Measurements from ENCODE around the gene SNX32.

The SNX32 gene

GRCh38 chr11:65900125-65900898, 66.5 kb downstream of the SNX32 start, which contains the start of gene FOSL1 (continued):
- TF ChIP-seq ZNF48 (tag by site-specific recombination; IDR thresholded peaks at IDR 0.05) (no peak), ZNF660 (tag by site-specific recombination; IDR thresholded peaks at IDR 0.05) (peak; percentile 84; the same call in 1 of the 2 replicates), ZFHX2 (tag by site-specific recombination; conservative IDR thresholded peaks at IDR 0.05) (0 out of 2 replicates have a peak, but pooled peaks have one; percentile 51), ZNF398 (tag by site-specific recombination; IDR thresholded peaks at IDR 0.05) (peak; percentile 59; the same call in 1 of the 2 replicates), ZNF514 (tag by site-specific recombination; IDR thresholded peaks at IDR 0.05) (no peak), MEIS1 (CRISPR knock-in tag; IDR thresholded peaks at IDR 0.05; ENCODE audit: borderline replicate concordance) (no peak), KLF8 (tag by site-specific recombination; IDR thresholded peaks at IDR 0.05) (peak; percentile 75; the same call in 1 of the 2 replicates), KLF10 (tag by site-specific recombination; IDR thresholded peaks at IDR 0.05) (peak; percentile 93; the same call in 1 of the 2 replicates), ZNF596 (tag by site-specific recombination; IDR thresholded peaks at IDR 0.05) (0 out of 2 replicates have a peak, but pooled peaks have one; percentile 31), GLIS1 (tag by site-specific recombination; IDR thresholded peaks at IDR 0.05) (peak; percentile 83), ZNF510 (tag by site-specific recombination; IDR thresholded peaks at IDR 0.05; ENCODE audit: insufficient replicate concordance) (no peak), ZBTB21 (tag by site-specific recombination; IDR thresholded peaks at IDR 0.05) (0 out of 2 replicates have a peak, but pooled peaks have one; percentile 29), ZFP3 (tag by site-specific recombination; IDR thresholded peaks at IDR 0.05; ENCODE audit: low read depth) (no peak)

- Histone ChIP-seq H3K27ac (ENCODE audit: extremely low read depth, low read depth, low read length) (no peak overlapping the region), H3K4me3 (ENCODE audit: low read depth, low read length) (no peak overlapping the region), H3K4me1 (ENCODE audit: control insufficient read depth, insufficient read depth, low read length) (no peaks in the 10 kb centered on the region), H3K9me3 (ENCODE audit: control insufficient read depth, insufficient read depth, low read depth, low read length) (no peaks in the 10 kb centered on the region), H3K36me3 (ENCODE audit: control insufficient read depth in 2 of 2, insufficient read depth in 1 of 2, low read length in 2 of 2) (peaks cover 0 to 3% of the 10 kb centered on the region in 2 experiments; a peak in 1 of 3 replicates)
- POLR2A ChIA-PET, result interaction anchor here (0.7 to 4.9 kb wide), 5 partner anchors 11 to 43 kb away, joined by 3 to 74 read pairs (median 5); partner anchors contain the start of genes CCDC85B and FIBP
- CTCF ChIA-PET, result interaction anchor here (0.6 to 3.8 kb wide), 6 partner anchors 11 to 302 kb away, joined by 4 to 40 read pairs (median 6); partner anchors contain the start of genes CCDC85B and FIBP
- TF ChIP-seq ZNF18 (tag by site-specific recombination; IDR thresholded peaks at IDR 0.05) (no peak), ZBTB11 (tag by site-specific recombination; conservative IDR thresholded peaks at IDR 0.05; ENCODE audit: low read depth) (no peak), KLF9 (tag by site-specific recombination; IDR thresholded peaks at IDR 0.05; ENCODE audit: low read depth) (no peak), ZNF488 (tag by site-specific recombination; IDR thresholded peaks at IDR 0.05) (no peak)
Measured at GRCh38 chr11:65900899-65901180, 67.1 kb downstream of the SNX32 start.

All from HEK293 (cell line).